Body of pancreas (tissue), 4 donors: ENCODE results near the gene AMZ2. TPM values are rescaled to one million over a fixed set of nuclear protein-coding genes. Genes with fewer than 3 reads are reported as not detected.
A peak's percentile ranks its signal among the peaks of the same experiment; 100 is the strongest.
"Not testable (repeated sequence)": the region's sequence is repeated elsewhere in the genome, so short reads cannot be mapped to it uniquely, and the experiment has no call there.

ENCODE experiments used
- ATAC-seq: fragments of 150-250 bp; one replicate; pipeline ENCODE4 v1.9.1; 2016
- DNase-seq, 4 donors: peaks; one replicate each; pipeline ENCODE4 v3.0.0-alpha.2; 2019
- H3K27ac ChIP-seq, 4 donors: fragments of 200-600 bp; sonication (generic); 1 replicate in 3 of 4; 2 replicates in 1 of 4; pipeline versions ENCODE4 v1.5.1 to v1.6.1; 2016 to 2019; ENCODE audit warnings: mild to moderate bottlenecking in 1 of 4, mixed read lengths in 1 of 4, moderate library complexity in 1 of 4
- H3K27me3 ChIP-seq, 2 donors: fragments of 200-600 bp; sonication (generic); one replicate each; pipeline ENCODE4 v1.6.0; 2016; ENCODE audit warnings: mild to moderate bottlenecking in 1 of 2
- H3K36me3 ChIP-seq, 2 donors: fragments of 200-600 bp; sonication (generic); replicated peaks in 1 of 2; 2 replicates each; pipeline ENCODE4 v1.5.1; 2016; ENCODE audit warnings: low read depth in 2 of 2; ENCODE audit not compliant: insufficient read depth in 1 of 2
- H3K4me1 ChIP-seq: fragments of 200-600 bp; sonication (generic); one replicate; pipeline ENCODE4 v1.6.0; 2016
- H3K4me3 ChIP-seq, 2 donors: fragments of 200-600 bp; sonication (generic); 1 replicate in 1 of 2; 2 replicates in 1 of 2; pipeline ENCODE4 v1.5.1; 2016 to 2019
- H3K9me3 ChIP-seq, 3 donors: fragments of 200-600 bp; sonication (generic); 1 replicate in 2 of 3; 2 replicates in 1 of 3; pipeline ENCODE4 v1.5.1; 2016
- POLR2A ChIP-seq, 3 donors: fragments of 450-650 bp; IDR thresholded peaks; one replicate each; pipeline ENCODE4 v1.6.1; 2016; ENCODE audit warnings: antibody characterized with exemption in 3 of 3, mild to moderate bottlenecking in 2 of 3
- WGBS, 2 donors: methylation state at CpG; one replicate each; pipeline ENCODE4 v1.1.5; 2017; 5-methylcytosine and 5-hydroxymethylcytosine counted together
- intact Hi-C: fragments of 100-400 bp; cut with DNase I; formaldehyde crosslinking; loops from one replicate; pipeline ENCODE4 v1.15.1; 2023
- total RNA-seq, 2 donors: library from RNA; depleted of rRNA; stranded (reverse); fragments of >200 nt; gene quantifications; one replicate each; pipeline ENCODE4 v1.1.0, GENCODE V29; 2016
- TF ChIP-seq, protein P1 (sequence below), 7 experiments: fragments of 450-650 bp in 4 of 7; fragments of 200-600 bp in 3 of 7; sonication (generic) in 3 of 7; IDR thresholded peaks; one replicate each; pipeline ENCODE4 v1.5.1; 2016 to 2019; ENCODE audit warnings: antibody characterized with exemption in 7 of 7

The AMZ2 gene
- total RNA-seq, 2 donors from 2014 or later = 23.3 to 28.3 TPM

- Histone ChIP-seq H3K36me3 (no peaks in the 10 kb centered on the region), H3K4me3 (no peak overlapping the region), H3K27ac (no peak overlapping the region), H3K4me1 (peaks cover 62% of the 10 kb centered on the region), H3K27me3 (peaks cover 0 to 28% of the 10 kb centered on the region in 2 donors), H3K9me3 (no peaks in the 10 kb centered on the region)
- no peak for TF ChIP-seq POLR2A (IDR thresholded peaks at IDR 0.05)
- TF ChIP-seq, protein P1, sequence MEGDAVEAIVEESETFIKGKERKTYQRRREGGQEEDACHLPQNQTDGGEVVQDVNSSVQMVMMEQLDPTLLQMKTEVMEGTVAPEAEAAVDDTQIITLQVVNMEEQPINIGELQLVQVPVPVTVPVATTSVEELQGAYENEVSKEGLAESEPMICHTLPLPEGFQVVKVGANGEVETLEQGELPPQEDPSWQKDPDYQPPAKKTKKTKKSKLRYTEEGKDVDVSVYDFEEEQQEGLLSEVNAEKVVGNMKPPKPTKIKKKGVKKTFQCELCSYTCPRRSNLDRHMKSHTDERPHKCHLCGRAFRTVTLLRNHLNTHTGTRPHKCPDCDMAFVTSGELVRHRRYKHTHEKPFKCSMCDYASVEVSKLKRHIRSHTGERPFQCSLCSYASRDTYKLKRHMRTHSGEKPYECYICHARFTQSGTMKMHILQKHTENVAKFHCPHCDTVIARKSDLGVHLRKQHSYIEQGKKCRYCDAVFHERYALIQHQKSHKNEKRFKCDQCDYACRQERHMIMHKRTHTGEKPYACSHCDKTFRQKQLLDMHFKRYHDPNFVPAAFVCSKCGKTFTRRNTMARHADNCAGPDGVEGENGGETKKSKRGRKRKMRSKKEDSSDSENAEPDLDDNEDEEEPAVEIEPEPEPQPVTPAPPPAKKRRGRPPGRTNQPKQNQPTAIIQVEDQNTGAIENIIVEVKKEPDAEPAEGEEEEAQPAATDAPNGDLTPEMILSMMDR (IDR thresholded peaks at IDR 0.05) = peak; percentile 54 to 96 (median 75)
- DNase-seq (peak; percentile 71 to 83 (median 76)), ATAC-seq (peak; percentile 53)
- WGBS, 2 donors = 0 to 4% methylated on average over 5 to 27 of the region's 31 CpGs
- intact Hi-C loops = no loop called here
Observed at GRCh38 chr17:68200689-68201417, 47.0 kb upstream of the AMZ2 start.

- WGBS, 2 donors = 50 to 64% methylated on average over 1 to 3 of the region's 3 CpGs
- H3K36me3 ChIP-seq, ATAC-seq, intact Hi-C loops, H3K27ac ChIP-seq, DNase-seq, H3K4me3 ChIP-seq, H3K9me3 ChIP-seq: not testable (repeated sequence)
- Histone ChIP-seq H3K27me3 (peaks cover 0 to 24% of the 10 kb centered on the region in 2 donors), H3K4me1 (peaks cover 62% of the 10 kb centered on the region)
Observed at GRCh38 chr17:68201418-68201771, 46.4 kb upstream of the AMZ2 start.

GRCh38 chr17:68202321-68202720 is 45.5 kb upstream of the AMZ2 start:
- H3K4me3 ChIP-seq, H3K27ac ChIP-seq, intact Hi-C loops, H3K9me3 ChIP-seq, ATAC-seq, DNase-seq, H3K36me3 ChIP-seq: not testable (repeated sequence)
- H3K4me1 ChIP-seq = peaks cover 56% of the 10 kb centered on the region
- WGBS, 2 donors = 74 to 96% methylated on average over 2 of the region's 2 CpGs
- H3K27me3 ChIP-seq = peaks cover 0 to 15% of the 10 kb centered on the region in 2 donors

DNA sequence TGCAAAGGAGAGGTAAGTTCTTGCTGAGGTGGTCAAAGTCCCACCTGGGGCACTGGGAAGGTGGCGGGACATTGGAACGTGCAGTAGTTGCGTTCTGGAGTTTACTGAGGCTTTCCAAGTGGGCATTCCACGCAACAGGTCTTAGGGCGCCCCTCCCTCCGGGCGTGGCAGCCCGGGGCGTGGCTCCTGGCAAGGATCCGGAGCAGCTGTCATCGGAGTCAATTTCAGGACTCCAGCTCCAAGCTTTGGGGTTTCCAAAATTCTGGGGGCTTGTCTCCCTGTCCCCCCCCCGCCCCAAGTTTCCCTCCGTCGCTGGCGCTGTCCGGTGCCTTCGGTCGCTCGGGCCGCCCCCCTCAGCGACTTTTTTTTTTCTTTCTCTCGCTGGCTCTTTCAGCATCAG is 43.1 kb upstream of the AMZ2 start:
- ATAC-seq (no peak), DNase-seq (no peak)
- intact Hi-C loops = no loop called here
- no peaks in the 10 kb centered on the region for H3K36me3 ChIP-seq
- peaks cover 33% of the 10 kb centered on the region for H3K4me1 ChIP-seq
- H3K9me3 ChIP-seq = no peaks in the 10 kb centered on the region
- WGBS, 2 donors = 1% methylated on average over 14 to 22 of the region's 22 CpGs
- peak overlapping the region in 2 of 4 donors; percentile 58 to 78 for H3K27ac ChIP-seq
- no peak for TF ChIP-seq POLR2A (IDR thresholded peaks at IDR 0.05)
- TF ChIP-seq, protein P1 (IDR thresholded peaks at IDR 0.05) = no peak
- H3K4me3 ChIP-seq = peak overlapping the region in 1 of 2 donors; percentile 62
- H3K27me3 ChIP-seq = no peaks in the 10 kb centered on the region

DNA sequence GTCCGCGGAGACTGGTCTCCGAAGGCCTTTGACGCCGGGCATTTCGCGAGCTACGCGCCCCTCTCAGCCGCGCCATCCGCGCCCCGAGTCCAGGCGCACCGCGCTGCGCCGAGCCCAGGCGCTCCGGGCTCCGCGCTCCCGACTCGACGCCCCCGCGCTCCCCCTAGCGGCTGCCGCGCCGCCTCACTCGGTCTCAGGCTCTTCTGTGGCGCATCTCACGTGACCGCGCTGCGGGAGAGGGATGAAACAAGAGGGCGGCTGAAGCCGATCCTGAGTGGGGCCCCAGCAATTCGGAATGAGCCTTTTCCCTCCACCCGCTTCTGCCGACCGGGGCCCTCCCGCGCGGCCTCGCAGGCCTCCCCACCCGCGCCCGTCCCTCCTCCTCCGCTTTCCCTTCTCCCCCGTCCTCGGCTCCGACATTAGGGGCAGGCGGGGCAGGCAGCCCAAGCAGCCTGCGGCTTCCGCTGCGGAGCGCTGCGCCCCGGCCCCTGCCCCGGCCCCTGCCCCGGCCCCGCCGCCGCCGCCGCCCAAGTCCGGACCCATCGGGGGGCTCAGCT is 42.5 kb upstream of the AMZ2 start:
- WGBS, 2 donors = 0% methylated on average over 51 of the region's 71 CpGs; no CpG with 5 or more reads in 1 of the 2 donors
- intact Hi-C loops = no loop called here
- Histone ChIP-seq H3K4me3 (peak overlapping the region in 1 of 2 donors; percentile 62), H3K27ac (peak overlapping the region in 3 of 4 donors; percentile 58 to 78 (median 63)), H3K27me3 (no peaks in the 10 kb centered on the region), H3K4me1 (peaks cover 27% of the 10 kb centered on the region), H3K9me3 (no peaks in the 10 kb centered on the region), H3K36me3 (no peaks in the 10 kb centered on the region)
- peak; percentile 11 to 73 (median 61) for TF ChIP-seq POLR2A (IDR thresholded peaks at IDR 0.05)
- TF ChIP-seq, protein P1 (IDR thresholded peaks at IDR 0.05) = peak; percentile 72 to 92 (median 76)
- ATAC-seq = peak; percentile 90
- DNase-seq = peak; percentile 83 to 91 (median 88)
